ENCODE data around the gene INPP5A.
"Not testable (repeated sequence)": the region's sequence is repeated elsewhere in the genome, so short reads cannot be mapped to it uniquely, and the experiment has no call there.

INPP5A gene

GRCh38 chr10:132703419-132704007 is 165.9 kb downstream of the INPP5A start:
- H3K36me3 ChIP-seq (ENCODE audit: control insufficient read depth in 1 of 2, insufficient read depth in 2 of 2, low read length in 2 of 2), result peaks cover 14 to 31% of the 10 kb centered on the region in 2 donors

GRCh38 chr10:132704008-132704814 is 166.6 kb downstream of the INPP5A start:
- Histone ChIP-seq H3K36me3 (ENCODE audit: control insufficient read depth in 1 of 2, insufficient read depth in 2 of 2, low read length in 2 of 2) (peaks cover 14 to 29% of the 10 kb centered on the region in 2 donors), H3K27ac (ENCODE audit: low read depth, low read length) (no peak overlapping the region), H3K4me1 (ENCODE audit: control insufficient read depth in 1 of 2, insufficient read depth in 2 of 2, low read length in 2 of 2) (peaks cover 6 to 11% of the 10 kb centered on the region in 2 donors), H3K27me3 (ENCODE audit: control insufficient read depth in 1 of 2, insufficient read depth in 2 of 2, low read length in 2 of 2) (no peaks in the 10 kb centered on the region), H3K9ac (ENCODE audit: low read depth in 1 of 2, low read length in 2 of 2) (no peak overlapping the region), H3K4me3 (ENCODE audit: low read depth in 1 of 2, low read length in 2 of 2) (no peak overlapping the region), H3K9me3 (ENCODE audit: control insufficient read depth in 1 of 2, low read length in 2 of 2) (peaks cover 6 to 11% of the 10 kb centered on the region in 2 donors)

More at GRCh38 chr10:132703419-132704007, 165.9 kb downstream of the INPP5A start:
- Histone ChIP-seq H3K9ac (ENCODE audit: low read depth in 1 of 2, low read length in 2 of 2) (no peak overlapping the region), H3K4me3 (ENCODE audit: low read depth in 1 of 2, low read length in 2 of 2) (no peak overlapping the region), H3K27ac (ENCODE audit: low read depth, low read length) (no peak overlapping the region), H3K27me3 (ENCODE audit: control insufficient read depth in 1 of 2, insufficient read depth in 2 of 2, low read length in 2 of 2) (no peaks in the 10 kb centered on the region), H3K4me1 (ENCODE audit: control insufficient read depth in 1 of 2, insufficient read depth in 2 of 2, low read length in 2 of 2) (peaks cover 6 to 11% of the 10 kb centered on the region in 2 donors), H3K9me3 (ENCODE audit: control insufficient read depth in 1 of 2, low read length in 2 of 2) (peaks cover 6 to 11% of the 10 kb centered on the region in 2 donors)

- peaks cover 6 to 11% of the 10 kb centered on the region in 2 donors for H3K4me1 ChIP-seq (ENCODE audit: control insufficient read depth in 1 of 2, insufficient read depth in 2 of 2, low read length in 2 of 2)
- not testable (repeated sequence) for H3K27me3 ChIP-seq (ENCODE audit: control insufficient read depth in 1 of 2, insufficient read depth in 2 of 2, low read length in 2 of 2); H3K27ac ChIP-seq (ENCODE audit: low read depth, low read length); H3K4me3 ChIP-seq (ENCODE audit: low read depth in 1 of 2, low read length in 2 of 2); H3K9ac ChIP-seq (ENCODE audit: low read depth in 1 of 2, low read length in 2 of 2)
- peaks cover 6 to 11% of the 10 kb centered on the region in 2 donors for H3K9me3 ChIP-seq (ENCODE audit: control insufficient read depth in 1 of 2, low read length in 2 of 2)
- peaks cover 14 to 34% of the 10 kb centered on the region in 2 donors for H3K36me3 ChIP-seq (ENCODE audit: control insufficient read depth in 1 of 2, insufficient read depth in 2 of 2, low read length in 2 of 2)
Measured at GRCh38 chr10:132704815-132705064, 167.2 kb downstream of the INPP5A start.

- H3K9ac ChIP-seq (ENCODE audit: low read depth in 1 of 2, low read length in 2 of 2), result no peak overlapping the region
- no peaks in the 10 kb centered on the region for H3K27me3 ChIP-seq (ENCODE audit: control insufficient read depth in 1 of 2, insufficient read depth in 2 of 2, low read length in 2 of 2)
- peaks cover 6 to 11% of the 10 kb centered on the region in 2 donors for H3K4me1 ChIP-seq (ENCODE audit: control insufficient read depth in 1 of 2, insufficient read depth in 2 of 2, low read length in 2 of 2)
- peaks cover 6 to 11% of the 10 kb centered on the region in 2 donors for H3K9me3 ChIP-seq (ENCODE audit: control insufficient read depth in 1 of 2, low read length in 2 of 2)
- H3K4me3 ChIP-seq (ENCODE audit: low read depth in 1 of 2, low read length in 2 of 2), result no peak overlapping the region
- peaks cover 14 to 36% of the 10 kb centered on the region in 2 donors for H3K36me3 ChIP-seq (ENCODE audit: control insufficient read depth in 1 of 2, insufficient read depth in 2 of 2, low read length in 2 of 2)
- H3K27ac ChIP-seq (ENCODE audit: low read depth, low read length), result no peak overlapping the region
Measured at GRCh38 chr10:132705173-132705572, 167.6 kb downstream of the INPP5A start.

GRCh38 chr10:132705943-132706342 is 168.4 kb downstream of the INPP5A start:
- peaks cover 11 to 44% of the 10 kb centered on the region in 2 donors for H3K36me3 ChIP-seq (ENCODE audit: control insufficient read depth in 1 of 2, insufficient read depth in 2 of 2, low read length in 2 of 2)
- H3K9ac ChIP-seq (ENCODE audit: low read depth in 1 of 2, low read length in 2 of 2), result no peak overlapping the region
- H3K27me3 ChIP-seq (ENCODE audit: control insufficient read depth in 1 of 2, insufficient read depth in 2 of 2, low read length in 2 of 2), result no peaks in the 10 kb centered on the region
- no peak overlapping the region for H3K27ac ChIP-seq (ENCODE audit: low read depth, low read length)
- no peak overlapping the region for H3K4me3 ChIP-seq (ENCODE audit: low read depth in 1 of 2, low read length in 2 of 2)
- H3K9me3 ChIP-seq (ENCODE audit: control insufficient read depth in 1 of 2, low read length in 2 of 2), result peaks cover 6 to 11% of the 10 kb centered on the region in 2 donors
- H3K4me1 ChIP-seq (ENCODE audit: control insufficient read depth in 1 of 2, insufficient read depth in 2 of 2, low read length in 2 of 2), result peaks cover 6 to 11% of the 10 kb centered on the region in 2 donors

GRCh38 chr10:132706701-132707100 is 169.1 kb downstream of the INPP5A start:
- H3K9me3 ChIP-seq (ENCODE audit: control insufficient read depth in 1 of 2, low read length in 2 of 2), result peaks cover 6 to 11% of the 10 kb centered on the region in 2 donors
- H3K9ac ChIP-seq (ENCODE audit: low read depth in 1 of 2, low read length in 2 of 2), result no peak overlapping the region
- no peaks in the 10 kb centered on the region for H3K27me3 ChIP-seq (ENCODE audit: control insufficient read depth in 1 of 2, insufficient read depth in 2 of 2, low read length in 2 of 2)
- H3K4me3 ChIP-seq (ENCODE audit: low read depth in 1 of 2, low read length in 2 of 2), result no peak overlapping the region
- peaks cover 11 to 48% of the 10 kb centered on the region in 2 donors for H3K36me3 ChIP-seq (ENCODE audit: control insufficient read depth in 1 of 2, insufficient read depth in 2 of 2, low read length in 2 of 2)
- H3K27ac ChIP-seq (ENCODE audit: low read depth, low read length), result no peak overlapping the region
- peaks cover 6 to 11% of the 10 kb centered on the region in 2 donors for H3K4me1 ChIP-seq (ENCODE audit: control insufficient read depth in 1 of 2, insufficient read depth in 2 of 2, low read length in 2 of 2)

GRCh38 chr10:132707121-132707775 is 169.7 kb downstream of the INPP5A start:
- Histone ChIP-seq H3K9me3 (ENCODE audit: control insufficient read depth in 1 of 2, low read length in 2 of 2) (peaks cover 6 to 11% of the 10 kb centered on the region in 2 donors), H3K27ac (ENCODE audit: low read depth, low read length) (no peak overlapping the region)

GRCh38 chr10:132707776-132708171 is 170.2 kb downstream of the INPP5A start:
- H3K27ac ChIP-seq (ENCODE audit: low read depth, low read length), result no peak overlapping the region
- peaks cover 6 to 11% of the 10 kb centered on the region in 2 donors for H3K4me1 ChIP-seq (ENCODE audit: control insufficient read depth in 1 of 2, insufficient read depth in 2 of 2, low read length in 2 of 2)
- no peak overlapping the region for H3K4me3 ChIP-seq (ENCODE audit: low read depth in 1 of 2, low read length in 2 of 2)
- H3K9me3 ChIP-seq (ENCODE audit: control insufficient read depth in 1 of 2, low read length in 2 of 2), result peaks cover 6 to 11% of the 10 kb centered on the region in 2 donors
- no peak overlapping the region for H3K9ac ChIP-seq (ENCODE audit: low read depth in 1 of 2, low read length in 2 of 2)
- no peaks in the 10 kb centered on the region for H3K27me3 ChIP-seq (ENCODE audit: control insufficient read depth in 1 of 2, insufficient read depth in 2 of 2, low read length in 2 of 2)
- peaks cover 11 to 54% of the 10 kb centered on the region in 2 donors for H3K36me3 ChIP-seq (ENCODE audit: control insufficient read depth in 1 of 2, insufficient read depth in 2 of 2, low read length in 2 of 2)

More at GRCh38 chr10:132707121-132707775, 169.7 kb downstream of the INPP5A start:
- H3K4me3 ChIP-seq (ENCODE audit: low read depth in 1 of 2, low read length in 2 of 2), result no peak overlapping the region
- H3K9ac ChIP-seq (ENCODE audit: low read depth in 1 of 2, low read length in 2 of 2), result no peak overlapping the region
- H3K4me1 ChIP-seq (ENCODE audit: control insufficient read depth in 1 of 2, insufficient read depth in 2 of 2, low read length in 2 of 2), result peaks cover 6 to 11% of the 10 kb centered on the region in 2 donors
- H3K27me3 ChIP-seq (ENCODE audit: control insufficient read depth in 1 of 2, insufficient read depth in 2 of 2, low read length in 2 of 2), result no peaks in the 10 kb centered on the region
- peaks cover 11 to 52% of the 10 kb centered on the region in 2 donors for H3K36me3 ChIP-seq (ENCODE audit: control insufficient read depth in 1 of 2, insufficient read depth in 2 of 2, low read length in 2 of 2)

GRCh38 chr10:132708441-132708840 is 170.9 kb downstream of the INPP5A start:
- H3K4me3 ChIP-seq (ENCODE audit: low read depth in 1 of 2, low read length in 2 of 2), result no peak overlapping the region
- H3K36me3 ChIP-seq (ENCODE audit: control insufficient read depth in 1 of 2, insufficient read depth in 2 of 2, low read length in 2 of 2), result peaks cover 11 to 56% of the 10 kb centered on the region in 2 donors
- H3K27me3 ChIP-seq (ENCODE audit: control insufficient read depth in 1 of 2, insufficient read depth in 2 of 2, low read length in 2 of 2), result no peaks in the 10 kb centered on the region
- peaks cover 6 to 11% of the 10 kb centered on the region in 2 donors for H3K9me3 ChIP-seq (ENCODE audit: control insufficient read depth in 1 of 2, low read length in 2 of 2)
- no peak overlapping the region for H3K9ac ChIP-seq (ENCODE audit: low read depth in 1 of 2, low read length in 2 of 2)
- peaks cover 6 to 11% of the 10 kb centered on the region in 2 donors for H3K4me1 ChIP-seq (ENCODE audit: control insufficient read depth in 1 of 2, insufficient read depth in 2 of 2, low read length in 2 of 2)
- H3K27ac ChIP-seq (ENCODE audit: low read depth, low read length), result no peak overlapping the region

GRCh38 chr10:132708936-132709335 is 171.3 kb downstream of the INPP5A start:
- H3K27me3 ChIP-seq (ENCODE audit: control insufficient read depth in 1 of 2, insufficient read depth in 2 of 2, low read length in 2 of 2), result no peaks in the 10 kb centered on the region
- H3K4me1 ChIP-seq (ENCODE audit: control insufficient read depth in 1 of 2, insufficient read depth in 2 of 2, low read length in 2 of 2), result peaks cover 6 to 11% of the 10 kb centered on the region in 2 donors
- peaks cover 6 to 11% of the 10 kb centered on the region in 2 donors for H3K9me3 ChIP-seq (ENCODE audit: control insufficient read depth in 1 of 2, low read length in 2 of 2)
- no peak overlapping the region for H3K27ac ChIP-seq (ENCODE audit: low read depth, low read length)
- peaks cover 11 to 57% of the 10 kb centered on the region in 2 donors for H3K36me3 ChIP-seq (ENCODE audit: control insufficient read depth in 1 of 2, insufficient read depth in 2 of 2, low read length in 2 of 2)
- H3K4me3 ChIP-seq (ENCODE audit: low read depth in 1 of 2, low read length in 2 of 2), result no peak overlapping the region
- H3K9ac ChIP-seq (ENCODE audit: low read depth in 1 of 2, low read length in 2 of 2), result no peak overlapping the region

All from duodenal mucosa (tissue), 2 donors.